Trophoblast cell (in vitro differentiated cells and primary cell): Measurements from ENCODE around the gene SPATA6.

Experiments used
- DNase-seq, 2 donors: peaks; one replicate each; pipeline ENCODE4 v3.0.0-alpha.2; 2016
- H2AFZ ChIP-seq: 2 replicates; pipeline ENCODE4 v1.6.1; 2013; ENCODE audit warnings: low read length, moderate library complexity, mild to moderate bottlenecking; ENCODE audit not compliant: insufficient read depth, poor library complexity
- H2AK5ac ChIP-seq: 2 replicates; pipeline ENCODE4 v1.6.1; 2013; ENCODE audit warnings: mild to moderate bottlenecking, low read length
- H2BK120ac ChIP-seq: 2 replicates; pipeline ENCODE4 v1.6.1; 2013; ENCODE audit warnings: low read length, mild to moderate bottlenecking, moderate library complexity; ENCODE audit not compliant: insufficient read depth, poor library complexity
- H2BK12ac ChIP-seq: 2 replicates; pipeline ENCODE4 v1.6.1; 2013; ENCODE audit warnings: mild to moderate bottlenecking, low read length, moderate library complexity
- H2BK5ac ChIP-seq: 2 replicates; pipeline ENCODE4 v1.6.1; 2013; ENCODE audit warnings: low read length, low read depth, moderate library complexity, mild to moderate bottlenecking; ENCODE audit not compliant: poor library complexity
- H3K14ac ChIP-seq: 2 replicates; pipeline ENCODE4 v1.6.1; 2013; ENCODE audit warnings: mild to moderate bottlenecking, low read length
- H3K18ac ChIP-seq: 2 replicates; pipeline ENCODE4 v1.6.1; 2013; ENCODE audit warnings: mild to moderate bottlenecking, low read length
- H3K23ac ChIP-seq: 2 replicates; pipeline ENCODE4 v1.6.1; 2013; ENCODE audit warnings: low read length
- H3K27ac ChIP-seq: 2 replicates; pipeline ENCODE4 v1.5.1; 2013; ENCODE audit warnings: low read depth, mild to moderate bottlenecking, inconsistent platforms, low read length, moderate library complexity
- H3K27me3 ChIP-seq: 2 replicates; pipeline ENCODE4 v1.6.1; 2013; ENCODE audit warnings: inconsistent platforms, mild to moderate bottlenecking, low read length, moderate library complexity; ENCODE audit not compliant: insufficient read depth
- H3K36me3 ChIP-seq, 2 experiments: 1 replicate in 1 of 2; 2 replicates in 1 of 2; pipeline ENCODE4 v1.6.1; 2013; ENCODE audit warnings: low read length in 2 of 2, mild to moderate bottlenecking in 2 of 2, moderate library complexity in 1 of 2; ENCODE audit not compliant: insufficient read depth in 2 of 2, control insufficient read depth in 1 of 2
- H3K4ac ChIP-seq: 2 replicates; pipeline ENCODE4 v1.6.1; 2013; ENCODE audit warnings: low read depth, mild to moderate bottlenecking, low read length, moderate library complexity
- H3K4me1 ChIP-seq, 2 experiments: 1 replicate in 1 of 2; 2 replicates in 1 of 2; pipeline ENCODE4 v1.6.1; 2013; ENCODE audit warnings: low read length in 2 of 2, mild to moderate bottlenecking in 2 of 2, moderate library complexity in 1 of 2; ENCODE audit not compliant: insufficient read depth in 2 of 2, control insufficient read depth in 1 of 2
- H3K4me2 ChIP-seq: 2 replicates; pipeline ENCODE4 v1.6.1; 2013; ENCODE audit warnings: inconsistent platforms, mild to moderate bottlenecking, low read length, moderate library complexity
- H3K4me3 ChIP-seq: 2 replicates; pipeline ENCODE4 v1.5.1; 2013; ENCODE audit warnings: mild to moderate bottlenecking, low read depth, low read length, inconsistent platforms
- H3K79me1 ChIP-seq: one replicate; pipeline ENCODE4 v1.6.1; 2013; ENCODE audit warnings: low read length
- H3K79me2 ChIP-seq: 2 replicates; pipeline ENCODE4 v1.6.1; 2013; ENCODE audit warnings: low read length, mild to moderate bottlenecking; ENCODE audit not compliant: control insufficient read depth, insufficient read depth, poor library complexity
- H3K9ac ChIP-seq: 2 replicates; pipeline ENCODE4 v1.6.1; 2013; ENCODE audit warnings: mild to moderate bottlenecking, low read length
- H3K9me3 ChIP-seq: 2 replicates; pipeline ENCODE4 v1.6.1; 2013; ENCODE audit warnings: low read depth, mild to moderate bottlenecking, control low read depth, inconsistent platforms, low read length; ENCODE audit not compliant: insufficient read depth
- H4K12ac ChIP-seq: 2 replicates; pipeline ENCODE4 v1.6.1; 2013; ENCODE audit warnings: low read depth, mild to moderate bottlenecking, low read length, moderate library complexity
- H4K8ac ChIP-seq: 2 replicates; pipeline ENCODE4 v1.6.1; 2013; ENCODE audit warnings: low read depth, mild to moderate bottlenecking, low read length, moderate library complexity
- H4K91ac ChIP-seq: one replicate; pipeline ENCODE4 v1.6.1; 2013; ENCODE audit warnings: low read depth, mild to moderate bottlenecking, low read length, moderate library complexity
- WGBS: extraction: QIAGEN DNeasy Blood & Tissue Kit; methylation state at CpG from one replicate; pipeline ENCODE4 v1.1.7; 2013; ENCODE audit warnings: missing lambda C conversion rate; ENCODE audit not compliant: insufficient read length, insufficient coverage; ENCODE audit errors: extremely low coverage; 5-methylcytosine and 5-hydroxymethylcytosine counted together

SPATA6 gene

GRCh38 chr1:48254254-48254653 is 217.8 kb downstream of the SPATA6 start:
- H3K79me2 ChIP-seq, result no peaks in the 10 kb centered on the region
- no peak overlapping the region for H4K8ac ChIP-seq
- no peak overlapping the region for H2BK5ac ChIP-seq
- no peak overlapping the region for H3K27ac ChIP-seq
- no peaks in the 10 kb centered on the region for H3K9me3 ChIP-seq
- no peak overlapping the region for H3K9ac ChIP-seq
- H2BK120ac ChIP-seq, result no peak overlapping the region
- H2AFZ ChIP-seq, result no peak overlapping the region
- no peaks in the 10 kb centered on the region for H3K4me1 ChIP-seq
- no peak overlapping the region for H4K91ac ChIP-seq
- no peak overlapping the region for H2AK5ac ChIP-seq
- H2BK12ac ChIP-seq, result no peak overlapping the region
- no peak overlapping the region for H3K18ac ChIP-seq
- no peak overlapping the region for H3K4me3 ChIP-seq
- H3K4ac ChIP-seq, result no peak overlapping the region
- H3K79me1 ChIP-seq, result no peaks in the 10 kb centered on the region
- H3K36me3 ChIP-seq, result no peaks in the 10 kb centered on the region
- no CpG with 5 or more reads among the region's 1 CpG for WGBS
- H3K14ac ChIP-seq, result no peak overlapping the region
- DNase-seq, result no peak
- no peak overlapping the region for H3K23ac ChIP-seq
- H4K12ac ChIP-seq, result no peak overlapping the region
- no peak overlapping the region for H3K4me2 ChIP-seq
- H3K27me3 ChIP-seq, result no peaks in the 10 kb centered on the region

- H3K4me2 ChIP-seq, result no peak overlapping the region
- H2AFZ ChIP-seq, result no peak overlapping the region
- no peaks in the 10 kb centered on the region for H3K9me3 ChIP-seq
- no peaks in the 10 kb centered on the region for H3K27me3 ChIP-seq
- no CpG with 5 or more reads among the region's 3 CpGs for WGBS
- H3K4me1 ChIP-seq, result no peaks in the 10 kb centered on the region
- no peak overlapping the region for H4K12ac ChIP-seq
- no peak overlapping the region for H3K14ac ChIP-seq
- no peak overlapping the region for H3K4ac ChIP-seq
- H2BK5ac ChIP-seq, result no peak overlapping the region
- H4K8ac ChIP-seq, result no peak overlapping the region
- H4K91ac ChIP-seq, result no peak overlapping the region
- no peak for DNase-seq
- no peak overlapping the region for H3K23ac ChIP-seq
- no peak overlapping the region for H2BK12ac ChIP-seq
- no peak overlapping the region for H3K27ac ChIP-seq
- H2BK120ac ChIP-seq, result no peak overlapping the region
- H3K18ac ChIP-seq, result no peak overlapping the region
- H3K9ac ChIP-seq, result no peak overlapping the region
- no peak overlapping the region for H3K4me3 ChIP-seq
- no peaks in the 10 kb centered on the region for H3K36me3 ChIP-seq
- H3K79me1 ChIP-seq, result no peaks in the 10 kb centered on the region
- H3K79me2 ChIP-seq, result no peaks in the 10 kb centered on the region
- no peak overlapping the region for H2AK5ac ChIP-seq
Observed at GRCh38 chr1:48251821-48252220, 220.2 kb downstream of the SPATA6 start.

- no peak overlapping the region for H2BK12ac ChIP-seq
- H2AFZ ChIP-seq, result no peak overlapping the region
- no peak overlapping the region for H3K4me3 ChIP-seq
- H4K8ac ChIP-seq, result no peak overlapping the region
- H3K36me3 ChIP-seq, result no peaks in the 10 kb centered on the region
- no peak overlapping the region for H2BK120ac ChIP-seq
- no peak overlapping the region for H3K4ac ChIP-seq
- no peak overlapping the region for H3K4me2 ChIP-seq
- no peak overlapping the region for H3K27ac ChIP-seq
- H3K79me1 ChIP-seq, result no peaks in the 10 kb centered on the region
- no peaks in the 10 kb centered on the region for H3K4me1 ChIP-seq
- no peak overlapping the region for H4K12ac ChIP-seq
- no peak for DNase-seq
- no peak overlapping the region for H3K23ac ChIP-seq
- no peaks in the 10 kb centered on the region for H3K79me2 ChIP-seq
- H3K14ac ChIP-seq, result no peak overlapping the region
- no peaks in the 10 kb centered on the region for H3K9me3 ChIP-seq
- no peak overlapping the region for H4K91ac ChIP-seq
- H2AK5ac ChIP-seq, result no peak overlapping the region
- no peak overlapping the region for H2BK5ac ChIP-seq
- no peaks in the 10 kb centered on the region for H3K27me3 ChIP-seq
- no peak overlapping the region for H3K18ac ChIP-seq
- no CpG with 5 or more reads among the region's 2 CpGs for WGBS
- H3K9ac ChIP-seq, result no peak overlapping the region
Observed at GRCh38 chr1:48251323-48251722, 220.7 kb downstream of the SPATA6 start.

DNA sequence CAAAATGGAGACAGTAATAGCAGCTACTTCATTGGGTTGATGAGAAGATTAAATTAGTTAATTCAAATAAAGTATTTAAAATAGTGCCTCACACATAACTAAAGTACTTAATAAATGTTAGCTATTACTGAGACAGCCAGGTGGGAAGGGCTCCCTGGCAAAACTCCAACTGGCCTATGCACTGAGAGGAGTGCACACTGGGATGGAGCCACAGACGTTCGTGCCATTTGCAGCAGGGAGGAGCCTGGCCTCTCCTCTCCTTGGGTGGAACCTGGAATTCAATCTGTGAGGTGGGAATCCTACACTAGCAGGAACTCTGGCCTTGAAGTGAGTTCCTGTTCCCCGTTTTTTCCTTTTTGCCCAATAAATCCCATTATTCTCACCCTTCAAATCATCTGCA is 221.4 kb downstream of the SPATA6 start:
- H3K79me2 ChIP-seq, result no peaks in the 10 kb centered on the region
- H2AFZ ChIP-seq, result no peak overlapping the region
- H3K18ac ChIP-seq, result no peak overlapping the region
- H2BK12ac ChIP-seq, result no peak overlapping the region
- H3K27ac ChIP-seq, result no peak overlapping the region
- H3K23ac ChIP-seq, result no peak overlapping the region
- no peaks in the 10 kb centered on the region for H3K4me1 ChIP-seq
- H4K91ac ChIP-seq, result no peak overlapping the region
- H3K79me1 ChIP-seq, result no peaks in the 10 kb centered on the region
- H4K12ac ChIP-seq, result no peak overlapping the region
- no peak overlapping the region for H2AK5ac ChIP-seq
- no peak for DNase-seq
- H2BK5ac ChIP-seq, result no peak overlapping the region
- H3K4me3 ChIP-seq, result no peak overlapping the region
- H2BK120ac ChIP-seq, result no peak overlapping the region
- no peaks in the 10 kb centered on the region for H3K36me3 ChIP-seq
- no peak overlapping the region for H4K8ac ChIP-seq
- no peaks in the 10 kb centered on the region for H3K27me3 ChIP-seq
- no CpG with 5 or more reads among the region's 3 CpGs for WGBS
- H3K9me3 ChIP-seq, result no peaks in the 10 kb centered on the region
- H3K4me2 ChIP-seq, result no peak overlapping the region
- no peak overlapping the region for H3K4ac ChIP-seq
- H3K14ac ChIP-seq, result no peak overlapping the region
- H3K9ac ChIP-seq, result no peak overlapping the region
